NCI-H1930 (cell line): ENCODE measurements around the gene TBC1D9.
"Not testable (repeated sequence)": the region's sequence is repeated elsewhere in the genome, so short reads cannot be mapped to it uniquely, and the experiment has no call there.

ENCODE experiments used
- DNase-seq, 2 experiments: peaks; one replicate each; lab custom pipeline; 2025; lab: John Stamatoyannopoulos, UW

Gene TBC1D9

GRCh38 chr4:140753329-140753728 is 2.9 kb downstream of the TBC1D9 start:
- DNase-seq = no peak

GRCh38 chr4:140752291-140753068 is 3.7 kb downstream of the TBC1D9 start:
- no peak for DNase-seq

- DNase-seq = no peak
Observed at GRCh38 chr4:140750470-140750869, 5.7 kb downstream of the TBC1D9 start.

- no peak for DNase-seq
Observed at GRCh38 chr4:140748171-140748570, 8.0 kb downstream of the TBC1D9 start.

- DNase-seq = not testable (repeated sequence)
Observed at GRCh38 chr4:140746546-140746945, 9.6 kb downstream of the TBC1D9 start.

- DNase-seq = no peak
Observed at GRCh38 chr4:140744421-140744820, 11.8 kb downstream of the TBC1D9 start.

GRCh38 chr4:140743194-140743931 is 12.8 kb downstream of the TBC1D9 start:
- DNase-seq = no peak

- DNase-seq = no peak
Observed at GRCh38 chr4:140742838-140743193, 13.4 kb downstream of the TBC1D9 start.

- DNase-seq = no peak
Observed at GRCh38 chr4:140740906-140741670, 15.1 kb downstream of the TBC1D9 start.

- DNase-seq = no peak
Observed at GRCh38 chr4:140740422-140740821, 15.8 kb downstream of the TBC1D9 start.

- no peak for DNase-seq
Observed at GRCh38 chr4:140739971-140740370, 16.2 kb downstream of the TBC1D9 start.

GRCh38 chr4:140738139-140738538 is 18.0 kb downstream of the TBC1D9 start:
- DNase-seq = no peak

- no peak for DNase-seq
Observed at GRCh38 chr4:140736669-140737343, 19.4 kb downstream of the TBC1D9 start.

- no peak for DNase-seq
Observed at GRCh38 chr4:140735779-140736391, 20.3 kb downstream of the TBC1D9 start.

GRCh38 chr4:140735317-140735716 is 20.9 kb downstream of the TBC1D9 start:
- no peak for DNase-seq

GRCh38 chr4:140732780-140733179 is 23.4 kb downstream of the TBC1D9 start:
- no peak for DNase-seq

GRCh38 chr4:140729344-140730049 is 26.7 kb downstream of the TBC1D9 start:
- no peak for DNase-seq

GRCh38 chr4:140726776-140727500 is 29.2 kb downstream of the TBC1D9 start:
- DNase-seq = no peak

- no peak for DNase-seq
Observed at GRCh38 chr4:140725556-140725955, 30.6 kb downstream of the TBC1D9 start.

GRCh38 chr4:140724760-140725159 is 31.4 kb downstream of the TBC1D9 start:
- no peak for DNase-seq
